Ectodermal cell (in vitro differentiated cells): ENCODE results near the gene SLC6A8.
A peak's percentile ranks its signal among the peaks of the same experiment; 100 is the strongest.
"Not testable (repeated sequence)": the region's sequence is repeated elsewhere in the genome, so short reads cannot be mapped to it uniquely, and the experiment has no call there.

Source experiments
- H3K27ac ChIP-seq: 2 replicates; pipeline ENCODE4 v1.7.0; 2013; ENCODE audit warnings: mild to moderate bottlenecking, low read depth, low read length; ENCODE audit not compliant: insufficient read depth, poor library complexity, severe bottlenecking
- H3K27me3 ChIP-seq: 2 replicates; pipeline ENCODE4 v1.7.0; 2013; ENCODE audit warnings: mild to moderate bottlenecking, low read length; ENCODE audit not compliant: insufficient read depth, control insufficient read depth, poor library complexity, severe bottlenecking
- H3K36me3 ChIP-seq: one replicate; pipeline ENCODE4 v1.7.0; 2013; ENCODE audit warnings: low read length; ENCODE audit not compliant: control insufficient read depth, insufficient read depth
- H3K4me1 ChIP-seq: one replicate; pipeline ENCODE4 v1.7.0; 2013; ENCODE audit warnings: low read length; ENCODE audit not compliant: control insufficient read depth, insufficient read depth
- H3K4me3 ChIP-seq: 2 replicates; pipeline ENCODE4 v1.7.0; 2013; ENCODE audit warnings: low read depth, low read length, control low read depth; ENCODE audit not compliant: insufficient read depth
- H3K9me3 ChIP-seq: 2 replicates; pipeline ENCODE4 v1.7.0; 2013; ENCODE audit warnings: mild to moderate bottlenecking, low read length, moderate library complexity; ENCODE audit not compliant: control insufficient read depth
- WGBS, 2 experiments: methylation state at CpG; one replicate each; pipeline ENCODE4 v1.1.7; 2013; ENCODE audit warnings: missing lambda C conversion rate in 2 of 2; 5-methylcytosine and 5-hydroxymethylcytosine counted together

SLC6A8 gene

DNA sequence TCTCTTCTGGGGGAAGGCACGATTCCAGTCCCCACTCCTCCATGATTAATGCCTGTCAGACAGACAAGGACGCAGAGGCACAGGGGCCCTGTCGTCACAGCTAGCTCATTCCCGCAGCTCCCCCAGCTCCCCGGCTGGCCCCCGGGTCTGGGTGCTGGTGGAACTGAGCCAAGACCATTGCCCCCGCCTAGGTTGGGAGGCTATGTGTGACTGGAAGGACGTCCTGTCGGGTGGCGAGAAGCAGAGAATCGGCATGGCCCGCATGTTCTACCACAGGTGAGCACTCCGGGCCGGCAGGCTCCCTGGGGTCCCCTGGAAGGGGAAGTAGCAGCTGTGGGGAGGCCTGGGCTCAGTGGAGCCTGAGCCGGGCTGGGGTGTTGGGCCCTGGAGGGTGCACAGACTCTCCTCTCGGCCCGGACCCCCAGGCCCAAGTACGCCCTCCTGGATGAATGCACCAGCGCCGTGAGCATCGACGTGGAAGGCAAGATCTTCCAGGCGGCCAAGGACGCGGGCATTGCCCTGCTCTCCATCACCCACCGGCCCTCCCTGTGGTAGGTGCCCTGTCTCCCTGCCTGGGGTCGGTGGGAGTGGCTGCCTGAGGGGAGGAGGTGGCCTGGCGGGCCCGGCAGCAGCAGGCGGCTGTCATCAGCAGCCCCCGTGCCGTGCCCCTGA is 55.2 kb downstream of the SLC6A8 start:
- not testable (repeated sequence) for H3K4me3 ChIP-seq, H3K27ac ChIP-seq, H3K27me3 ChIP-seq, H3K36me3 ChIP-seq, H3K4me1 ChIP-seq, H3K9me3 ChIP-seq
- 79 to 86% methylated on average over 26 to 32 of the region's 32 CpGs for WGBS, 2 experiments

DNA sequence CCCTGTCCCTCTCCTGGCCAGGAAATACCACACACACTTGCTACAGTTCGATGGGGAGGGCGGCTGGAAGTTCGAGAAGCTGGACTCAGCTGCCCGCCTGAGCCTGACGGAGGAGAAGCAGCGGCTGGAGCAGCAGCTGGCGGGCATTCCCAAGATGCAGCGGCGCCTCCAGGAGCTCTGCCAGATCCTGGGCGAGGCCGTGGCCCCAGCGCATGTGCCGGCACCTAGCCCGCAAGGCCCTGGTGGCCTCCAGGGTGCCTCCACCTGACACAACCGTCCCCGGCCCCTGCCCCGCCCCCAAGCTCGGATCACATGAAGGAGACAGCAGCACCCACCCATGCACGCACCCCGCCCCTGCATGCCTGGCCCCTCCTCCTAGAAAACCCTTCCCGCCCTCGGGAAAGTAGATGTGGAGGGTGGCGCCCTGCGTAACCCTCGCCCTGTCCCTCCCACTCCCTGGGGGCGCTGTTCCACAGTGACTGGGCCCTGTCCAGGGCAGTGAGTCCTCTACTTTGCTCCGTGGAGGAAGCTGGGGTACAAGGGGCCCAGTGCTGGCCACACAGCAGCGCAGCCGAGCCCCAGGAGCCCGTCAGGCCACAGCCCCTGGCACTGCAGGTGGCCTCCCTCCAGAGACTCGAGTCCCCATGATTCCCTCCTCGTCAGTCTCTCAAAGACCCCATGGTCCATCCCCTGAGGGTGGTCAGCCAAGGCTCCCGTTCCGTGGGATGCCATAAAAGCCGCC is 55.9 kb downstream of the SLC6A8 start:
- H3K4me3 ChIP-seq, H3K27ac ChIP-seq, H3K36me3 ChIP-seq, H3K27me3 ChIP-seq, H3K9me3 ChIP-seq, H3K4me1 ChIP-seq: not testable (repeated sequence)
- WGBS, 2 experiments = 27 to 30% methylated on average over 33 to 35 of the region's 35 CpGs

DNA sequence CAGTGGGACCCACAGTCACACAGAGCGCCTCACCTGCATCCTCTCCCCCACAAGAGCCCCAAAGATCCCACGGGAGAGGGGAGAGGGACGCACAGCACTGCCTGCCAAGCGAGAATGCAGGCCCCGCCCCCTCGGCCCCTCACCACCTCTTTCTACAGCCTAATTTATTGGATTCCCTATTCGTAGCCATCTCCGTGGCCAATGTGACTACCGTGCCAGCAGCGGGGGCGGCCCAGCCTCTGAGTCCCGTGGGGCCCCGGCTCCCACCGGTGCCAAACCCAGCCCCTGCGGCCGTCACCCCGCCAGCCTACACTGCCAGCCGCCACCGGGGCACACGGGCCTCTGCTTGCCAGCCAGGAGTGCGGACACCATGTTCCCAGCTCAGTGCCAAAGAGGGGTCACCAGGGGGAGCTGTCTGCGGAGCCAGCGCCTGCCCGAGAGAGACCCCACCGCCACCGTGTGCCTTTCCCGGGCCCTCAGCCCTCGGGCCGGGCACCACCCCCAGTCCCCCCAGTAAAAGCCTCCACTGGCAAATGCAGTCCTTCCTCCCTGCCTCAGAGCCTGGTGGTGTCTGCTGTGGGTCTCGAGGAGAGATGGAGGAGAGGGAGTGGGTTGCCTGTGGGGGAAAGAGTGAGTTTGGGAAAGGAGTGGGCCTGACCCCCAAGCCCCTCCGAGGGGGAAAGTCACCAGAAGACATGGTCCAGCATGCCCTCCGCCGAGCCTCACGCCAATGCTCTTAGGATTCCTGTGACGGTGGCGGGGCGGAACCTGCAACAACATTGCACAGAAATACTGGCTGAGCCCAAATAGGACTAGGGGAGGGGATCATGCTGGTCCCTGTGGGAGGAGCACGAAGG is 56.7 kb downstream of the SLC6A8 start:
- Histone ChIP-seq H3K4me3 (peak overlapping the region; percentile 16), H3K27ac (no peak overlapping the region)

DNA sequence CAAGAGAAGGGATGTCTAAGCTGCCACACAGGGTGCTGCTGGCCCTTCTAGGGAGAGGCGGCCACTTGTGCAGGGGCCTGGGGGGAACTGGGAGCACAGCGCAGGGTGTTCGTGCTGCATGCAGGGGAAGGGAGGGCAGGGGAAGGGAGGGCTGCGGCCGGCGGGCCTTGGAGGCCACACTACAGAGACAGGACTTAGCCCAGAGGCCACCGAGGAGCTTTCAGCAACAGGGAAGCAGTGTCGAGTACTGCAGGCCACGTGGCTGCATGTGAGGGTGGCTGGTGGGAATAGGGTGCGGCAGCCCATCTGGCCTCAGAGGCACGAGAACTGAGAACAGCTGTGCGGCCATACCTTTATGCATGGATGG is 57.3 kb downstream of the SLC6A8 start:
- H3K4me3 ChIP-seq, H3K36me3 ChIP-seq, H3K9me3 ChIP-seq, H3K27ac ChIP-seq, H3K4me1 ChIP-seq, H3K27me3 ChIP-seq: not testable (repeated sequence)
- WGBS, 2 experiments = 86% methylated on average over 12 of the region's 12 CpGs

More for the DNA sequence above, 56.7 kb downstream of the SLC6A8 start:
- 29 to 30% methylated on average over 37 of the region's 38 CpGs for WGBS, 2 experiments
- Histone ChIP-seq H3K9me3 (no peaks in the 10 kb centered on the region), H3K27me3 (no peaks in the 10 kb centered on the region), H3K36me3 (no peaks in the 10 kb centered on the region), H3K4me1 (no peaks in the 10 kb centered on the region)
